Stimulated activated CD4-positive, alpha-beta T cell treated with anti-CD3 and anti-CD28 coated beads, TNF-alpha, amount 100 ng/mL, for 48 hours (primary cell): ENCODE measurements around the gene WNT10A.
"Not testable (repeated sequence)": the region's sequence is repeated elsewhere in the genome, so short reads cannot be mapped to it uniquely, and the experiment has no call there.

ENCODE experiments used
- DNase-seq, 3 donors: peaks; one replicate each; pipeline ENCODE4 v3.0.0-alpha.2; 2020; ENCODE audit warnings: low read depth in 3 of 3

The WNT10A gene

DNA sequence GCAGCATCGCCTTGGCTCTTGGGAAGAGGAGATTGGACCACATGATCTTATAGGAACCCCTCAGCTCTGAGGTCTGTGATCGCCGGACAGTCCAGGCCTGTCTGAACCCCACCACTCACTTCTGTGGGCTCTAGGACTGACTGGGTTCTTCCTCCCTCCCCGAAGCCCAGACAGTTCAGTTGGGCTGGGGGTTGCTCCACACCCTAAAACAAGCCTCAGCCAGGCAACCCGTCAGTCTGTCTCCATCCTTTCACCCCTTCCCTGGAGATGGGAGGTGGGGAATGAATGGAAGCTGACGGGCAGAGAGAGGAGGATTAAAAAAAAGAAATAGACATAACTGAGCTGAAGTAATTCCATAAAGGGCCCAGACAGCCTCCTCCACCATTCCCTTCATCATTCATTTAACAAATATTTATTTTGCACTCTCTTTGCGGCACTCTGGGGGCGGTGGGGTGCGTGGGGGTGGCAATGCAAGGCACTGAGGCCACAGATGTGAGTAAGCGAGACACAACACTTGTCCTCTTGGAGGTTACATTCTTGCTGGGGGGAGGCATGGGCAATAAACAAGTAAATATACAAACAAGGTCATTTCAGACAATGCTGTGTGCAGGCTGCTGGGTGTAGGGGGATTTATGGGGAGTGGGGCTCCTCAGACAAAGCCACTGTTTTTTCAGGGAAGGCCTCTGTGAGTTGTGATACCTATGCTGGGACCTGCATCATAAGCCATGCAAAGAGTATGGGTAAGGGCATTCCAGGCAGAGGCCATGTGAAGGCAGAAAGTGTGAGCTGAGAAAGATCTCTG is 12.9 kb downstream of the WNT10A start:
- DNase-seq, result no peak

DNA sequence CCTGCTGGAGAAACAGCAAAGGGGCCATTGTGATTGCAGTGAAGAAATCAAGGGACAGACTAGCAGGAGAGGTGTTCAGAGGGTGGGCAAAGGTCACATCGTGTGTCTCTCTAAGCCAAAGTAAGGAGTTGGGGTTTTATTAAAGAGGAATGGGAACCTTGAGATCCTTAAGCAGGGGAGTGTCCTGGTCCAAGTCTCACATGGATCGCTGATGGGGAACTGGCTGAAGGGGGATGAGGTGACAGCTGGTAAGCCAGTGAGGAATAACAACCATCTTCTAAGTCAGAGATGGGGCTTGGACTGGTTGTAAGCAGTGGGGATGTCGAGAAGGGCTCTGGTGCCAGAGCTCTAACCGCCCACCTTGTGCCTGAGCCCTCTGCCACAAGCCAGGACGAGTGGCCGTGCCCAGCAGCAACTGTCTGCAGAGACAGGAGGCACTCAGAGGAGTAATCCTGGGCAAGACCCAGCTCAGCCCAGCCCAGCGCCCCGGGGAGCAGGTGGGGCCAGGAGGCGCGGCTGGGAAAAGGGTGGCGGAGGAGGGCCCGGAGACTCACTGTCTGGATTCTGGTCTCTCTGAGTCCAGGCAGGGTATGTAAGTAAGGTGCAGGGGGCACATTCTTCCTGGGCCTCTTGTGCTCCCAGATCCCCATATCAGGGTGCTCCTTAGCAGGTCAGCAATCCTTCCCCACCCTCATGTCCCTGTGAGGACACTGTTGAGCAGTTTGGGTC is 13.7 kb downstream of the WNT10A start:
- DNase-seq, result no peak

DNA sequence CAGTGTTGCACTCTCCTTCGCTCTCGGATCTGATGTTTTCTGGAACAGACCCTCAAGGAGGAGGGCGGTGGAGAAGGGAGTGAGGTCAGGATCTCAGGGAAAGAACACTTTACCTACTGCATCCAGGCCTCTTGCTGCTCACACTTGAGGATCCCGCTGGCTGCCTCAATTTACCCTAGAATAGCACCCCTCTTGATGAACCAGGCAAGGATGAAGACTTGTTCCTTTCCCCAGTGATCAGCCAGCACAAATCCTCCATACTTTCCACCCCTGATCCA is 14.2 kb downstream of the WNT10A start:
- DNase-seq, result no peak

DNA sequence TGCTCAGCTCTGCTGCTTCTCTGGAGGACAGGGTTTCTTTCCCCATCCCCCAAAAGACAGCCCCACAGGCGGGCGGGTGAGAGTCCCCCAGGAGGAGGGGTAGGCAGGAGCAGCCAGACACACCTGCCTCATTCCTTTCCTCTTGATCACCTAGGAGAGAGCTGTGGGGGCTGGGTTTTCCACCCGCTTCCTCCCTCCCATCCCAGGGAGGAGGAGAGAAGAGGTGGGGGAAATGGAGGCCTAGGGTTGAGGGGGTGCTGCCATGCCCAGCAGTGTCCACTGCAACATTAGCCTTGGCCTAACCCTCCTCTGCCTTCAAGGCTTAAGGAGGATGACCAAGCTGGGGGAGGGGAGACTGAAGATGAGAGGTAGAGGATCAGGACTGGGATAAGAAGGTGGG is 14.7 kb downstream of the WNT10A start:
- DNase-seq, result no peak

DNA sequence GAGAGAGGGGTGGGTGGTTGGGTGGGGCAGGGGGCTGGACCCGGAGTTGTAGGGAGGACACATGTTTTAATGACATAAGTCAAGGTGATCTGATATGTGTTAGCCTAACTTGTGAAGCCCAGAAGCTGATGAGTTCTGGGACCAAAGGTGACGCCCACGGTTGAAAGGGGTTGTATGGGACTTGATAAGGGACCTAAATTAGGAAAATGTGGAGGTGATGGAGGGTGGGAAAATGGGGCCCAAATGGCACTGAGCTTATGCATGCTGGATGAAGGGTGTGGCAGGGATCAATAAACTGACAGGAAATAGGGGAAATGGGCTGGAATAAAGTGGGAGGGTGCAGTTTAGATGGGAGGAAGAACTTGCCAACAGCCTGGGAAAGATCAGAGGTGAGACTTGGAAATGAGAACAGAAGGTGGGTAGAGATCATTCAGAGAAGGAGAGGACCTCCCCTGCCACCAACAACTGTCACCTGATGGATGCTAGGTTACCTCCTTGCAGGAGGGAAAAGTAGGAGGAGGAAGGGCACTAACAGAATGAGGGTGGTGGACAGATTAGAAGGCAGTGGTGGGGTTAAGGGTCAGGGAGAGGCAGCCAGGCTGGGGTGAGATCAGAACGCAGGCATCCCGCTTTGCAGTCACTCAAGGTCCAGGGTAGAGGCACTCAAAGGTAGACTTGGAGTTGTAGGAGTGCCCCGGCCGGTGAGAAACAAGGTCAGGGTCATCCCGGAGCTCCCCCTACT is 15.3 kb downstream of the WNT10A start:
- no peak for DNase-seq

DNA sequence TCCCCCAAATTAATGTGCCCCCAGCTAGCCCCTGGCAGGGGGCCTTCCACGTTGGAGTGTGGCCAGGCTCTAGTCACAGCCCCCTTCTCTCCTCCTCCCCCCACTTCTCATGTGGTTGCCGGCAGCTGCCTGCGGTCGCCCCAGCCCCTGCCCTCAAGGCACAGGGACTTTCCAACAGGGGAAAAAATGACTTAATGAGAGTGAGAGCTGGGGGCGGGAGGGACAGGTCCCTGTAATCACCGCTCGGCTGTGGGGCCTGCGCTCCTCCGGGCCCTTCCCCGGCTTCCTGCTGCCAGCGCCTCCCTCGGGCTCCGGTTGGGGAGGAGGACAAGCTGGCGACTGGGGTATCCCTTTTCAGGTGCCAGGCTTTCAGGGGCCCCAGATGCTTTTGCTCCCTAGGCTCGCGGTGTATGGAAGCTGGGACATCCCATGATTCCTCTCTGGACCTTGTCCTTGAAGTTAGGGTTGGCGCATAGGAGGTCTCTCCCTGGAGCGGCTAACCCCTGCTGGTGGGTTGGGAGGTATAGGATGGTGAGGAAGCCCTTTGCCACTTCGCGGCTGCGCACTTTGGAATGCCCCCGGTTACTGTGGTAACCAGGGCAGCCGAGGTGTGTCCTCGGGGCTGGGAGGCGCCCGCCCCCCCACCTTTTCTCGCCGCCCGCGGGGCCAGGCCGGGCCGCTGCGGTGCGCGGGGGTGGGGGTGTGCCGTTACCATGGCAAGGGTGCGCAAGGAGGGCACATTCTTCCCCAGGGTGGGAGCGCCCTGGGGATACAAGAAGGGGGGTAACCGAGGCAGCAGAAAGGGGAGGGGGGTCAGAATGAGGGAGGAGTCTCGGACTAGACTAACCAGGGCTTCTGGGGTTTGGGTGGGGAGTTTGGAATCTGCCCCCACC is 16.1 kb downstream of the WNT10A start:
- peak; percentile 77 to 86 (median 84) for DNase-seq

DNA sequence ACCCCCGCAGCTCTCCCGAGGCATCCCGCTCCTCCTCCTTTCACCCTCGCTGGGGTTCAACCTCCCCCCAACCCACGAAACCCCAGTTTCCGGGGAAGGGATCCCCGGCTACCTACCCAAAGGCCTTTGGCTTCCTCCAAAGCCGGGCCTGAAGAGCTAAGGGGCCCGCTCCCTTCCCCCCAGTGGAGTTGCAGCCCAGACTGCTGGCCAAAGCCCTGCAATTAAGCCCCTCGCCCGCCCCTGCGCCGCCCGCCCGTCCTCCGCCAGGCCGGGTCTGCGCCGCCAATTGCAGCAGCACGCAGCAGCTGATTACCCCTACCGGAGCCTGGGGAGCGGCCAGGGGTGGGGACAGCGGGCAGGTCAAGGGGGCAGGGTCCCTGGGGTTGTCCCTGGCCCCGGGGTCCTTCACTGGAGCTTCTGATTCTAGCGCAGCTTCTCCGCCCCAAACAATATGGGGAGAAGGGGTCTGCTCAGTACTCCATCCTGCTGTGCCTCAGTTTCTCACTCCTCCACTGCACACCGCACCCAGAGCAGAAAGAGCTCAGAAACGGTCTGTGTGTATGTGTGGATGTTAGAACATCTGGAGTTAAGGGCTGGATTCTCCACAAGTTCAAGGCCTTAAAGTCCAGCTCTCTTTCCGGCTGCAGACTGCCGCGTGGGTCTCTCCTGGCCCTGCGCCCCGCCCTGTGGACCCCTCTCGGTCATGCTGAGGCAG is 16.9 kb downstream of the WNT10A start:
- DNase-seq, result no peak

DNA sequence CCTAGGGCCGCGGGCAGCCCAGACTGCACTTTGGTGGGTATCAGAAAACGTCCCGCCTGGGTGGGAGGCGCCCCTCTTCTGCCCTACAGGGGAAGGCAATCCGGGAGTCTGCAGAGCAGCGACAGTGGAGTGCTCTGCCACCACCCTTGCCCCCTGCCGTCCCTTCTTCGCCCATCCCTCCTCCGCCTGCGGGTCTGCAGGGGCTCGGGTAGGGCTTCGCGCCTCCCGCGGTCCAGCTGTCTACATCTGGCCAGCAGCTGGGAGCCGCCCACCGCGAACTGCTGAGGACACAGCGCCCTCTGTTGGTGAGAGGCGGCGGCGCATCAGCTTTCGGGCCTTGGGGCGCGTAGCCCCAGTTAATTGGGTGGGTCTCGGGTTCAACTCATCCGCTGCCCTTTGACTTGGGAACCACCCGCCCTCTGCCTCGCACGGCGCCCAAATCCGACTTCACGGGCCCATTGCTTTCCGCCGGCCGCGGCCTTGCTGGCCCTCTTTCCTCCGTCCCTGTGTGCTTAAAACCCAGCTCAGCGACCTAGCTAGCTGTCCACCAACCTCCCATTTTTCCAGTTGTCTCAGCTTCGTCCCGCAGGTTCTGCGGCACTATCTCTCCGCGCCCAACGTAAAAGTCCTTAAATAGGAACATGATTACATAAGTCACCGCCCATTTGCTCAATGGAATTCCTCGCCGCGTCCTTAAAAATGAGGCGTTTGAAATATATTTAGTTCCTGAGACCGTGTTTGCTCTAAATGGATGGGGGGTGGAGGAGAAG is 17.6 kb downstream of the WNT10A start:
- peak; percentile 68 to 77 (median 76) for DNase-seq

DNA sequence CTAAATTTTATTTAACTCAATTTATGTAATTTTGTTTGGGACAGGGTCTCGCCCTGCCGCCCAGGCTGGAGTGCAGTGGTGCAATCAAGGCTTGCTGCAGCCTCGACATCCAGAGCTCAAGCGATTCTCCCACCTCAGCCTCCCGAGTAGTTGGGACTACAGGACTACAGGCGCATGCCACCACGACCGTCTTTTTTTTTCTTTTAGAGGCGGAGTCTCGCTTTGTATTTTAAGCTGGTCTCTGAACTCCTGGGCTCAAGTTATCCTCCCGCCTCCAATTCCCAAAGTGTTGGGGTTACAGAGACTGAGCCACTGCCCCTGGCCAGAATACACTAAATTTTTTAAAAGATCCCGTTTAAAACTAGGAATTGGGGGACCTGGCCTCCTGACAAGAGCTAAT is 18.5 kb downstream of the WNT10A start:
- DNase-seq, result no peak

DNA sequence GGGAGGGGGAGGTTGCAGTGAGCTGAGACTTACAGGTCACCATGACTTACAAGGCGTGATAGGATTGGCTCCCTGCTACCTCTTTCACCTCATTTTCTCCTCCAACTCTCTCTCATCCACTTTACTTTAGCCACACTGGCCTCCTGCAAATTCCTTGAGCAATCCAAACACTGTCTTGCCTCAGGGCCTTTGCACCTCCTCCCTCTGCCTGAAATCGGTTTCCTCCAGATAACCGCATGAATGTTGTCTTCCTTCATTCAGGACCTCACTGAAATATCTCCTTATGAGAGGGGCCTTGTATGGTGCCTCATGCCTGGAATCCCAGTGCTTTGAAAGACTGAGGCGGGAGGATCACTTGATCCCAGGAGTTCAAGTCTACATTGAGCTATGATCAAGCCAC is 21.8 kb downstream of the WNT10A start:
- no peak for DNase-seq

DNA sequence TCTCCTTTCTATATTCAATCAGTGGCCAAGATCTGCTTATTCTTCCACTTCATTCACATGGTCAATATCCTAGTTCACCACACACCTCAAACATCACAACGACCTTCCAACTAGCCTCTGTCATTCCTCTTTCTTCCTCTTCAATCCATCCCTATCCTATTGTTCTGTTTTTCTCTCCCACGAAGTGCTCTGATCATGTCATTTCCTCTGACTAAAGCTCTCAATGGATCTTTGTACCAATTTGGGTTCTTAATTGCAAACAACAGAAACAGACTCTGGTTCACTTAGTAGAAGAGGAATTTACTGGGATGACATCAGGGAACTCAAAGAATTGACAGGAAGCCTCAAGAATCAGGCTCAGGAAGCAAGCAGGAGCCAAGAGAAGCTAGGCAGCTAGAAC is 23.5 kb downstream of the WNT10A start:
- DNase-seq, result no peak

DNA sequence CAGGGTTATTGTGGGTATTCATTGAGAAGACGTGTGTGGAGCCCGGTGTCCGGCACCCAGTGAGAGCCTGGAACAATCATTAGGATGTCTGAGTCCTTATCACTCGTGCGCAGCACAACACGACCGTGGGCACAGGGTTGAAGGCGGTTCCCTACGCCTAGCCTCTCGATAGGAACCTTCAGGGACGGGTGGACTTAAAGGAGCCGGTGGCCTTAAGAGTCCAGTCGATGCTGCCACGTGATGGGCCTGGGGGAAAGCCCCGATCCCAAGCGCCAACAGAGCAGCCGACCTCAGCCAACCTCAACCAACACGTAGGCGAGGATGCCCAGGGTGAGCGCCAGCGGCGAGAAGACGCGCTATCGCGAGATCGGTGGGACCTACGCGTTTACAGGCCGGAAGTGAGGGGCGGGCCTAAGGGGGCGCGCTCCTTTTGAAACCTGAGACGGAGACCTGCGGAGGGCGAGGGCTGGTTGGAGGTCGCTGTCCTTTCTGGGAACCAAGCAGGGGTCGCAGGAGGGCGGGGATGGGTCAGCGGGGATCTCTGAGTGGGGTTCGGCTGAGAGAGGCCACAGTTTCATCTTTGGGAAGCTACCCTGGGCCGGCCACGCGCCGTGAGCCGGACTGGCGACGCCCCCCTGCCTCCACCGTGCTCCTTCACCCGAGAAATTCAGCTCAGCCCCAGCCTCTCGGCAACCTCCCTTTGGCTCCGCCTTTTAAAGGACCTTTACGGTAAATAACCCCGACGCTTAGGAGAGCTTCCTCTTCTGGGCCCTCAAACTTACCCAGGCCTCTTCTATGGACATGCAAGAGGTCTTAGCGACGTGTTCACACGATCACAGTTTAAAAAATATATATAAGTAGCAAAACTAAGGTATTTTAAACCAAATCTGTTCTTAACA is 28.3 kb downstream of the WNT10A start:
- peak; percentile 87 to 91 (median 88) for DNase-seq

DNA sequence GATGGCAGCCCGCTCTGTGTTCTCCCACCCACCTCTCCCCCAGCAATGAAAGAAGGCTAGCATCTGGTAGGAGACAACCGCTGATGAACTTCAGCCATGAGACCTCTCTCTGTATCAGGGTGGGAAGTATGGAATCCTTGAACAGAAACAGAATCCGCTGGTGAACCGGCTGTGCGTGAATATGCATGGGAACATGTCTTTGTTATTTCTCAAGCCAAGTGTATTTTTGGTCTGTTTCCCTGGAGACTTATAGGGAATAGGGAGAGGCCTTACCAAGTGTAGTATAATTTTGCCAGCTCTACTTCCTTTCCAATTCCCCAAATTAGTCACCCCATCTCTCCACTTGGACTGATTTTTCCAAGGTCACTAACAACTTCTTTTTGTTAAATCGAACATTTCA is 30.1 kb downstream of the WNT10A start:
- no peak for DNase-seq

DNA sequence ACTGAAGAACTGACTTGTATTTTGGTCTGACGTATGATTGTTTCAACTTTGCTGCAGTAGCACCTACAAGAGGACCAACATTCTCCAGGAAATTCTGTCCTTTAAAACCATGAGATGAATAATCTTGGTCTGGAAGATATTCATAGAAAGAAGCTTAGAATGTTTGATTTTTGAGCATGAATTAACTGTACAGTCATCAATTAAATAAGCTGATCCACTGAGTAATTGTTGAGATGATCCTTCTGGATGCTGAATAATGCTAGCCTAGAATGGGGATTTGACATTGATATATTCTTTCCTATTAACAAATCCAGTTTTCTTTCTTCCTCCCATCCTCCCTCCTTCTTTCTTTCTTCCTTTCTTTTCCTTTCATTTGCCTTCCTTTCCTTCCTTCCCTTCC is 39.9 kb downstream of the WNT10A start:
- no peak for DNase-seq

DNA sequence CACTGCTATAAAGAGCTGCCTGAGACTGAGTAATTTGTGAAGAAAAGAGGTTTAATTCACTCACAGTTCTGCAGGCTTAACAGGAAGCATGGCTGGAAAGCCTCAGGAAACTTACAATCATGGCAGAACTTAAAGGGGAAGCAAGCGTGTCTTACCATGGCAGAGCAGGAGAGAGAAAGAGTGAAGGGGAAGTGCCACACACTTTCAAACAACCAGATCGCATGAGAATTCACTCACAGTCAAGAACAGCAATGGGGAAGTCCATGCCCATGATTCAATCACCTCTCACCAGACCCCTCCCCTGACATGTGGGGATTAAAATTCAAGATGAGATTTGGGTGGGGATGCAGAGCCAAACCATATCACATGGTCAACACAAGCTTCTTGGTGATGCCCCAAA is 44.1 kb downstream of the WNT10A start:
- no peak for DNase-seq

DNA sequence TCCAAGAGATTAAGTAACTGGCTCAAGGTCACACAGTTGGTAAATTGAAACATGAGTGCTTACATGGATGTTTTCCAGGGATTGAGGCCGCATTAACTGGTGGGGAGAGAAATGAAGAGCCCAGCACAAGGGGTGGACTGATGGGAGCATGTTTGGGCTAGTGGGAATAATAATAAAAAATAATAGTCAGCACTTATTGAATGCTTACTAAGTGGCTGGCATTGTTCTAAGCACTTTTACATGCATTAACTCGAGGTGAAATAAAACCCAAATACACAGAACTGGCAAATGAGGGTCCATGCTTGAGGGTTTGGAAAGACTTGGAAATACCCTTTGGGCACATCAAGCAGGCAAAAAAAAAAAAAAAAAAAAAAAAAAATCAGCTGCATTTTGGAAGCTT is 44.8 kb downstream of the WNT10A start:
- no peak for DNase-seq

DNA sequence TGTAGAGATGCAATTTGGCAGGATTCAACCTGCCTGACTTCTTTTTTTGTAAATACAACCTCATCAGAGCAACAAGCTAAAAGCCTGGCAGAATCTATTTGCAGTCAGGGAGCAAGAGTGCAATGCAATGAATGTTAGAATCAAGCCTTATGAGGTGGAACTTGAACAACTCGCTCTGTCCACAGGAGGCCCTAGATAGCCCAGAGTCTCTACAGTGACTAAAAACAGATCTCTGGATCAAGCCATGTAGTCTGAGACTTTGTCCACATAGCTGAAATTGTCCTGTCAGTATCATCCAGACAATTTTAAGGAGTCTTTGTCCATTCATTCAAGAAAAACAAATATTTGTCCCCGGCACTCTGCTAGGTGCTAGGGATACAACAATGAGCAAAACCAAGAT is 46.8 kb downstream of the WNT10A start:
- no peak for DNase-seq

DNA sequence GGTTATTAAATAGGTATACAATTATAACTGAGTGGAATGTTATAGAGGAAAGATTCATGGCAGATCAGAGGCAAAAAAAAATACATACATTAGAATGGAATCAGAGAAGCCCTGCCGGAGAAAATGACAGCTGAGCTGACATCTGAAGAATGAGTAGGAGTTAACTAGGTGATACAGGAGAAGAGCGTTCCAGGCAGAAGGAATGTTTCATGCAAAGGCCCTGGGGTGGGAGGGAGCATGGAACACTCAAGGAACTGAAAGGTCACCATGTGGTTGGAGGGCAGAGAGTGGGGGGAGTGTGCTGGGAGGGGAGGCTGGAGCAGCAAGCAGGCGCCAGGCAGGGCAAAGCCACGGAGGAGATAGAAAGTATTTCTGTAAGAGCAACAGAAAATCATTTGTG is 47.2 kb downstream of the WNT10A start:
- DNase-seq, result no peak

DNA sequence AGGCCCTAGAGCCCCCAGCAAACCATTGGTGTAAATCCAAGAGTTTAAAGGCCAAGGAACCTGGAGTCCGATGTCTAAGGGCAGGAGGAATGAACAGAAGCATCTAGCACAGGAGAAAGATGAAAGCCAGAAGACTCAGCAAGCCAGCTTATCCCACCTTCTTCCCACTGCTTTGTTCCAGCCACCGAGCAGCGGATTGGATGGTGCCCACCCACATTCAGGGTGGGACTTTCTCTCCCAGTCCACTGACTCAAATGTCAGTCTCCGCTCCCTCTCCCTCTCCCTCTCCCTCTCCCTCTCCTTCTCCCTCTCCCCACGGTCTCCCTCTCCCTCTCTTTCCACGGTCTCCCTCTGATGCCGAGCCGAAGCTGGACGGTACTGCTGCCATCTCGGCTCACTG is 49.8 kb downstream of the WNT10A start:
- DNase-seq, result not testable (repeated sequence)
